ENCODE results near the gene ARID1B. TPM values are rescaled to one million over a fixed set of nuclear protein-coding genes. Genes with fewer than 3 reads are reported as not detected.

ARID1B gene
- total and polyA plus RNA-seq, 4 donors, result 7.0 to 49.0 (median 24.2) TPM

DNA sequence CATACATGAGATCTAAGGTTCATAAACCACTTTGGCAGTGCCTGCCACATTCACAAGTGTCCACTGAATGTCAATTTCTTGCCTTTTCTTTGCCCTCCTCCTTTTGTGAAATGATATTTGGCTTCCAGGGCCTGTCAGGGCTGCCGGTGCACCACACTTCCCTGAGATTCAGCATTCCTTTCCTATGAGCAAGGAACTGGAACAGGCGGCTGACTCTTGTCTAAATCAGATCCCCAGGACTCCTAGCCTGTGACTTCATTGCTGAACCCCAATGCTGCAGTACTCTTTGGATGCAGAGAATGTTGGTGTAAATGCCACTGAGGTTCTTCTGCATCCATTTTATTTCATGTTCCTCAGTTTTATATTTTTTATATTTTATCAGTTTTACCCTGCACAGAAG, 172.2 kb downstream of the ARID1B start:
- DNase-seq (ENCODE audit: low spot score), result no peak
- Histone ChIP-seq H3K4me3 (ENCODE audit: low read depth in 1 of 3, low read length in 3 of 3) (no peak overlapping the region), H3K27ac (ENCODE audit: low read depth in 1 of 2, low read length in 2 of 2) (no peak overlapping the region), H3K9ac (ENCODE audit: low read depth in 1 of 2, low read length in 2 of 2) (no peak overlapping the region), H3K9me3 (ENCODE audit: control insufficient read depth in 4 of 4, low read length in 3 of 4) (no peaks in the 10 kb centered on the region), H3K36me3 (ENCODE audit: control insufficient read depth in 4 of 4, insufficient read depth in 3 of 4, low read depth in 1 of 4, low read length in 3 of 4) (no peaks in the 10 kb centered on the region), H3K4me1 (ENCODE audit: control insufficient read depth in 4 of 4, insufficient read depth in 4 of 4, low read length in 3 of 4) (peaks cover 1 to 12% (median 8%) of the 10 kb centered on the region in 4 donors), H3K27me3 (ENCODE audit: control insufficient read depth in 4 of 4, insufficient read depth in 4 of 4, low read length in 3 of 4) (no peaks in the 10 kb centered on the region)
- TF ChIP-seq FOXA1 (IDR thresholded peaks at IDR 0.05) (no peak), HNF4G (IDR thresholded peaks at IDR 0.05) (no peak), TAF1 (conservative IDR thresholded peaks at IDR 0.05) (no peak), JUND (IDR thresholded peaks at IDR 0.05) (no peak), NR2F2 (IDR thresholded peaks at IDR 0.05) (no peak), SP1 (IDR thresholded peaks at IDR 0.05) (no peak), RAD21 (IDR thresholded peaks at IDR 0.05) (no peak), HNF4A (conservative IDR thresholded peaks at IDR 0.05) (no peak), YY1 (IDR thresholded peaks at IDR 0.05) (no peak), RXRA (IDR thresholded peaks at IDR 0.05) (no peak), GABPA (IDR thresholded peaks at IDR 0.05 in 1 of 2, conservative IDR thresholded peaks at IDR 0.05 in 1 of 2) (no peak)
- TF ChIP-seq, protein P1, sequence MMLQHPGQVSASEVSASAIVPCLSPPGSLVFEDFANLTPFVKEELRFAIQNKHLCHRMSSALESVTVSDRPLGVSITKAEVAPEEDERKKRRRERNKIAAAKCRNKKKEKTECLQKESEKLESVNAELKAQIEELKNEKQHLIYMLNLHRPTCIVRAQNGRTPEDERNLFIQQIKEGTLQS (IDR thresholded peaks at IDR 0.05), result no peak
- TF ChIP-seq, protein P2, sequence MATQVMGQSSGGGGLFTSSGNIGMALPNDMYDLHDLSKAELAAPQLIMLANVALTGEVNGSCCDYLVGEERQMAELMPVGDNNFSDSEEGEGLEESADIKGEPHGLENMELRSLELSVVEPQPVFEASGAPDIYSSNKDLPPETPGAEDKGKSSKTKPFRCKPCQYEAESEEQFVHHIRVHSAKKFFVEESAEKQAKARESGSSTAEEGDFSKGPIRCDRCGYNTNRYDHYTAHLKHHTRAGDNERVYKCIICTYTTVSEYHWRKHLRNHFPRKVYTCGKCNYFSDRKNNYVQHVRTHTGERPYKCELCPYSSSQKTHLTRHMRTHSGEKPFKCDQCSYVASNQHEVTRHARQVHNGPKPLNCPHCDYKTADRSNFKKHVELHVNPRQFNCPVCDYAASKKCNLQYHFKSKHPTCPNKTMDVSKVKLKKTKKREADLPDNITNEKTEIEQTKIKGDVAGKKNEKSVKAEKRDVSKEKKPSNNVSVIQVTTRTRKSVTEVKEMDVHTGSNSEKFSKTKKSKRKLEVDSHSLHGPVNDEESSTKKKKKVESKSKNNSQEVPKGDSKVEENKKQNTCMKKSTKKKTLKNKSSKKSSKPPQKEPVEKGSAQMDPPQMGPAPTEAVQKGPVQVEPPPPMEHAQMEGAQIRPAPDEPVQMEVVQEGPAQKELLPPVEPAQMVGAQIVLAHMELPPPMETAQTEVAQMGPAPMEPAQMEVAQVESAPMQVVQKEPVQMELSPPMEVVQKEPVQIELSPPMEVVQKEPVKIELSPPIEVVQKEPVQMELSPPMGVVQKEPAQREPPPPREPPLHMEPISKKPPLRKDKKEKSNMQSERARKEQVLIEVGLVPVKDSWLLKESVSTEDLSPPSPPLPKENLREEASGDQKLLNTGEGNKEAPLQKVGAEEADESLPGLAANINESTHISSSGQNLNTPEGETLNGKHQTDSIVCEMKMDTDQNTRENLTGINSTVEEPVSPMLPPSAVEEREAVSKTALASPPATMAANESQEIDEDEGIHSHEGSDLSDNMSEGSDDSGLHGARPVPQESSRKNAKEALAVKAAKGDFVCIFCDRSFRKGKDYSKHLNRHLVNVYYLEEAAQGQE (IDR thresholded peaks at IDR 0.05), result no peak
- TF ChIP-seq, protein P3, sequence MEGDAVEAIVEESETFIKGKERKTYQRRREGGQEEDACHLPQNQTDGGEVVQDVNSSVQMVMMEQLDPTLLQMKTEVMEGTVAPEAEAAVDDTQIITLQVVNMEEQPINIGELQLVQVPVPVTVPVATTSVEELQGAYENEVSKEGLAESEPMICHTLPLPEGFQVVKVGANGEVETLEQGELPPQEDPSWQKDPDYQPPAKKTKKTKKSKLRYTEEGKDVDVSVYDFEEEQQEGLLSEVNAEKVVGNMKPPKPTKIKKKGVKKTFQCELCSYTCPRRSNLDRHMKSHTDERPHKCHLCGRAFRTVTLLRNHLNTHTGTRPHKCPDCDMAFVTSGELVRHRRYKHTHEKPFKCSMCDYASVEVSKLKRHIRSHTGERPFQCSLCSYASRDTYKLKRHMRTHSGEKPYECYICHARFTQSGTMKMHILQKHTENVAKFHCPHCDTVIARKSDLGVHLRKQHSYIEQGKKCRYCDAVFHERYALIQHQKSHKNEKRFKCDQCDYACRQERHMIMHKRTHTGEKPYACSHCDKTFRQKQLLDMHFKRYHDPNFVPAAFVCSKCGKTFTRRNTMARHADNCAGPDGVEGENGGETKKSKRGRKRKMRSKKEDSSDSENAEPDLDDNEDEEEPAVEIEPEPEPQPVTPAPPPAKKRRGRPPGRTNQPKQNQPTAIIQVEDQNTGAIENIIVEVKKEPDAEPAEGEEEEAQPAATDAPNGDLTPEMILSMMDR (IDR thresholded peaks at IDR 0.05; ENCODE audit: low read depth, low read length, missing input control), result no peak
- TF ChIP-seq, protein P4, sequence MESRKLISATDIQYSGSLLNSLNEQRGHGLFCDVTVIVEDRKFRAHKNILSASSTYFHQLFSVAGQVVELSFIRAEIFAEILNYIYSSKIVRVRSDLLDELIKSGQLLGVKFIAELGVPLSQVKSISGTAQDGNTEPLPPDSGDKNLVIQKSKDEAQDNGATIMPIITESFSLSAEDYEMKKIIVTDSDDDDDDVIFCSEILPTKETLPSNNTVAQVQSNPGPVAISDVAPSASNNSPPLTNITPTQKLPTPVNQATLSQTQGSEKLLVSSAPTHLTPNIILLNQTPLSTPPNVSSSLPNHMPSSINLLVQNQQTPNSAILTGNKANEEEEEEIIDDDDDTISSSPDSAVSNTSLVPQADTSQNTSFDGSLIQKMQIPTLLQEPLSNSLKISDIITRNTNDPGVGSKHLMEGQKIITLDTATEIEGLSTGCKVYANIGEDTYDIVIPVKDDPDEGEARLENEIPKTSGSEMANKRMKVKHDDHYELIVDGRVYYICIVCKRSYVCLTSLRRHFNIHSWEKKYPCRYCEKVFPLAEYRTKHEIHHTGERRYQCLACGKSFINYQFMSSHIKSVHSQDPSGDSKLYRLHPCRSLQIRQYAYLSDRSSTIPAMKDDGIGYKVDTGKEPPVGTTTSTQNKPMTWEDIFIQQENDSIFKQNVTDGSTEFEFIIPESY (IDR thresholded peaks at IDR 0.05), result no peak
- TF ChIP-seq, protein P5, sequence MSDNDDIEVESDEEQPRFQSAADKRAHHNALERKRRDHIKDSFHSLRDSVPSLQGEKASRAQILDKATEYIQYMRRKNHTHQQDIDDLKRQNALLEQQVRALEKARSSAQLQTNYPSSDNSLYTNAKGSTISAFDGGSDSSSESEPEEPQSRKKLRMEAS (IDR thresholded peaks at IDR 0.05), result no peak
- WGBS, result 70% methylated on average over 2 of the region's 2 CpGs

DNA sequence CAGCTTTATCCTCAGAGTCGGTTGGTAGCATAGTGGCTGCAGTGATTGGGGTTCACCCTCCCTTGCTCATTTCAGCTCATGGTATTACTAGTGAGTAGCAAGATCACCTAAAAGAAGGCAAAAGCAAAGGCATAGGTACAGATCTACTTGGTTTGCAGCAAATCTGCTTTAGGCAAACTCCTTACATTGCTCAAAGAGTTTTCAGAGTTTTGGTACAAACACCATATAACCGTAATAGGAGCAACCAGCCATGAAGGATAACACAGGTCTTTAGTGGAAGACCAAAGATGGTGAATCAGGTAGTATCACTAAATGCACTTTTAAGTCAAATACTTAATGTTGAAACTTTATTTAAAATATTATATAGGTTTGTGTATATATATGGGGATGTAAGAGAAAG, 172.9 kb downstream of the ARID1B start:
- no peaks in the 10 kb centered on the region for H3K36me3 ChIP-seq (ENCODE audit: control insufficient read depth in 4 of 4, insufficient read depth in 3 of 4, low read depth in 1 of 4, low read length in 3 of 4)
- WGBS, result 97% methylated on average over 2 of the region's 2 CpGs
- TF ChIP-seq HNF4A (conservative IDR thresholded peaks at IDR 0.05) (no peak), TAF1 (conservative IDR thresholded peaks at IDR 0.05) (no peak), SP1 (IDR thresholded peaks at IDR 0.05) (no peak), EGR1 (IDR thresholded peaks at IDR 0.05; ENCODE audit: low read depth in 2 of 2) (no peak), NR2F2 (IDR thresholded peaks at IDR 0.05) (no peak)
- TF ChIP-seq, protein P2 (IDR thresholded peaks at IDR 0.05), result no peak
- TF ChIP-seq, protein P4 (IDR thresholded peaks at IDR 0.05), result no peak
- TF ChIP-seq, protein P1 (IDR thresholded peaks at IDR 0.05), result no peak

More for the DNA sequence above, 172.9 kb downstream of the ARID1B start:
- H3K9me3 ChIP-seq (ENCODE audit: control insufficient read depth in 4 of 4, low read length in 3 of 4), result no peaks in the 10 kb centered on the region
- H3K4me3 ChIP-seq (ENCODE audit: low read depth in 1 of 3, low read length in 3 of 3), result no peak overlapping the region
- no peak overlapping the region for H3K27ac ChIP-seq (ENCODE audit: low read depth in 1 of 2, low read length in 2 of 2)
- no peaks in the 10 kb centered on the region for H3K27me3 ChIP-seq (ENCODE audit: control insufficient read depth in 4 of 4, insufficient read depth in 4 of 4, low read length in 3 of 4)
- no peak overlapping the region for H3K9ac ChIP-seq (ENCODE audit: low read depth in 1 of 2, low read length in 2 of 2)
- DNase-seq (ENCODE audit: low spot score), result no peak
- peaks cover 6 to 18% (median 11%) of the 10 kb centered on the region in 4 donors for H3K4me1 ChIP-seq (ENCODE audit: control insufficient read depth in 4 of 4, insufficient read depth in 4 of 4, low read length in 3 of 4)

All from liver (tissue), 9 donors.